HepG2 (cell line): ENCODE data around the gene DAD1. TPM values are rescaled to one million over a fixed set of nuclear protein-coding genes. Genes with fewer than 3 reads are reported as not detected.

ENCODE experiments used
- ARNT2 ChIP-seq: sonication (generic); formaldehyde crosslinking; IDR thresholded peaks from 2 replicates; pipeline ENCODE4 v1.8.0; 2022; ENCODE audit warnings: mild to moderate bottlenecking, low read depth, missing genetic modification reagents, moderate library complexity
- CBX2 ChIP-seq, 2 experiments: fragments of 200-600 bp in 1 of 2; sonication (generic); formaldehyde crosslinking in 1 of 2; IDR thresholded peaks; 2 replicates each; pipeline versions ENCODE4 v1.7.0 to v1.8.1; 2018 to 2022; ENCODE audit warnings: low read depth in 2 of 2, low read length in 1 of 2, mild to moderate bottlenecking in 1 of 2, missing genetic modification reagents in 1 of 2
- CC2D1A ChIP-seq: sonication (generic); formaldehyde crosslinking; IDR thresholded peaks from 2 replicates; pipeline ENCODE4 v1.8.1; 2023; ENCODE audit warnings: mild to moderate bottlenecking, missing genetic modification reagents
- HES4 ChIP-seq: sonication (generic); formaldehyde crosslinking; IDR thresholded peaks from 2 replicates; pipeline ENCODE4 v1.9.0; 2021; ENCODE audit warnings: mild to moderate bottlenecking, missing genetic modification reagents, borderline replicate concordance
- HNRNPK ChIP-seq: fragments of 200-400 bp; formaldehyde crosslinking; IDR thresholded peaks from 2 replicates; pipeline ENCODE4 v1.6.1; 2018; ENCODE audit warnings: low read length, low read depth, moderate library complexity, mild to moderate bottlenecking; ENCODE audit not compliant: poor library complexity, severe bottlenecking
- JDP2 ChIP-seq: sonication (generic); formaldehyde crosslinking; IDR thresholded peaks from 2 replicates; pipeline ENCODE4 v1.8.1; 2022; ENCODE audit warnings: missing genetic modification reagents, borderline replicate concordance
- MIER3 ChIP-seq: IDR thresholded peaks from 2 replicates; pipeline ENCODE4 v1.6.1; 2016; ENCODE audit warnings: missing compliant biosample characterization, borderline replicate concordance
- NFRKB ChIP-seq: fragments of 450-650 bp; IDR thresholded peaks from 2 replicates; pipeline ENCODE4 v1.6.1; 2017
- PRMT3 ChIP-seq: sonication (generic); formaldehyde crosslinking; IDR thresholded peaks from 2 replicates; pipeline ENCODE4 v1.8.1; 2022; ENCODE audit warnings: low read depth, mild to moderate bottlenecking, moderate library complexity, missing genetic modification reagents, borderline replicate concordance
- RXRB ChIP-seq: IDR thresholded peaks from 2 replicates; pipeline ENCODE4 v1.6.1; 2016; ENCODE audit warnings: borderline replicate concordance, missing genetic modification reagents, missing compliant biosample characterization
- TCF7 ChIP-seq: sonication (generic); IDR thresholded peaks from 2 replicates; pipeline ENCODE4 v1.6.1; 2016; ENCODE audit warnings: antibody characterized with exemption, low read depth
- TGIF2 ChIP-seq: IDR thresholded peaks from 2 replicates; pipeline ENCODE4 v1.6.1; 2016; ENCODE audit warnings: control low read depth, missing compliant biosample characterization
- ZNF83 ChIP-seq: sonication (generic); formaldehyde crosslinking; IDR thresholded peaks from 2 replicates; pipeline ENCODE4 v1.4.0; 2020; ENCODE audit warnings: missing genetic modification reagents, mild to moderate bottlenecking, borderline replicate concordance
- ZSCAN12 ChIP-seq: sonication (generic); formaldehyde crosslinking; IDR thresholded peaks from 2 replicates; pipeline ENCODE4 v1.9.0; 2021; ENCODE audit warnings: mild to moderate bottlenecking, missing genetic modification reagents
- polyA plus RNA-seq, 8 experiments: library from polyadenylated mRNA; depleted of rRNA in 3 of 8; stranded (reverse) in 7 of 8; unstranded in 1 of 8; fragments of >200 nt; fragmentation: Illumina TruSeq in 4 of 8; extraction: Trizol in 4 of 8; gene quantifications; 2 replicates each; pipeline versions ENCODE4 v1.2.1 to v1.2.3, GENCODE V29; 2011 to 2016; ENCODE audit warnings: low read depth in 4 of 8, missing spikeins in 1 of 8, mixed read lengths in 1 of 8; ENCODE audit not compliant: insufficient read depth in 1 of 8
- total RNA-seq, 5 experiments: library from RNA; depleted of rRNA; stranded (reverse); fragments of >200 nt; fragmentation: Illumina TruSeq; extraction: Trizol; gene quantifications; 2 replicates each; pipeline ENCODE4 v1.2.3, GENCODE V29; 2016; ENCODE audit warnings: low read depth in 1 of 5
- TF ChIP-seq, protein P1 (sequence below): IDR thresholded peaks from 2 replicates; pipeline ENCODE4 v1.6.1; 2016; ENCODE audit warnings: low read depth, borderline replicate concordance
- TF ChIP-seq, protein P2 (sequence below): sonication (generic); formaldehyde crosslinking; IDR thresholded peaks from 2 replicates; pipeline ENCODE4 v1.4.0; 2020; ENCODE audit warnings: missing genetic modification reagents, borderline replicate concordance
- TF ChIP-seq, protein P3 (sequence below): IDR thresholded peaks from 2 replicates; pipeline ENCODE4 v1.6.1; 2016
- TF ChIP-seq, protein P4 (sequence below): sonication (generic); formaldehyde crosslinking; IDR thresholded peaks from 2 replicates; pipeline ENCODE4 v1.4.0; 2020; ENCODE audit warnings: missing genetic modification reagents, borderline replicate concordance
- TF ChIP-seq, protein P5 (sequence below): sonication (generic); formaldehyde crosslinking; IDR thresholded peaks from 2 replicates; pipeline ENCODE4 v1.5.1; 2020; ENCODE audit warnings: mild to moderate bottlenecking, missing genetic modification reagents, borderline replicate concordance
- TF ChIP-seq, protein P6 (sequence below): sonication (generic); formaldehyde crosslinking; IDR thresholded peaks from 2 replicates; pipeline ENCODE4 v1.4.0; 2020; ENCODE audit warnings: missing genetic modification reagents

DAD1 gene
- total and polyA plus RNA-seq, 2 of the 13 experiments (the other 11 are each of a cell fraction or from before 2014, with no cell fraction given), result 558 to 626 TPM

DNA sequence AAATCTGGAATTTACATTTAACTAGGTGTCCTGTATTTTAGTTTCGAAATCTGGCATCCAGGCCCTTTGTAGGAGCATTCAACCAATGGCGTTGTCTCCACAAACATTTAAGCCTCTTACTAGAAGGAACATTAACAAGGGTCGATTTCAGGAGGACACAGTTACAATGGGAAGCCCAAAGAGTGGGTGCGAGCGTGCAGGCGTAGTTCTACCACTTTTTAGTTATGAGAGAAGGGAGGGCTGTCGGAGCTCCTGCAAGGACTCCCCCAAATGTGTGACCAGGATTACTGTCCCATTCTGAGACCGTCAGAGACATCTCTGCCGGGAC is 8.7 kb upstream of the DAD1 start (continued):
- TF ChIP-seq HES4 (CRISPR knock-in tag) (no peak), CBX2 (IDR thresholded peaks at IDR 0.05; ENCODE audit: low read depth, low read length) (no peak), CBX2 (CRISPR knock-in tag; IDR thresholded peaks at IDR 0.05; ENCODE audit: low read depth) (no peak), JDP2 (CRISPR knock-in tag) (no peak), MIER3 (CRISPR knock-in tag) (no peak), NFRKB (no peak), CC2D1A (CRISPR knock-in tag) (0 out of 2 replicates have a peak, but pooled peaks have one; percentile 68), ARNT2 (CRISPR knock-in tag) (peak; percentile 16; the same call in 1 of the 2 replicates), ZNF83 (CRISPR knock-in tag) (no peak), RXRB (CRISPR knock-in tag) (no peak), ZSCAN12 (no peak), PRMT3 (no peak), HNRNPK (no peak), TGIF2 (CRISPR knock-in tag) (no peak), TCF7 (no peak)
- TF ChIP-seq, protein P1, sequence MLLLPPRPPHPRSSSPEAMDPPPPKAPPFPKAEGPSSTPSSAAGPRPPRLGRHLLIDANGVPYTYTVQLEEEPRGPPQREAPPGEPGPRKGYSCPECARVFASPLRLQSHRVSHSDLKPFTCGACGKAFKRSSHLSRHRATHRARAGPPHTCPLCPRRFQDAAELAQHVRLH (CRISPR knock-in tag), result no peak
- TF ChIP-seq, protein P2, sequence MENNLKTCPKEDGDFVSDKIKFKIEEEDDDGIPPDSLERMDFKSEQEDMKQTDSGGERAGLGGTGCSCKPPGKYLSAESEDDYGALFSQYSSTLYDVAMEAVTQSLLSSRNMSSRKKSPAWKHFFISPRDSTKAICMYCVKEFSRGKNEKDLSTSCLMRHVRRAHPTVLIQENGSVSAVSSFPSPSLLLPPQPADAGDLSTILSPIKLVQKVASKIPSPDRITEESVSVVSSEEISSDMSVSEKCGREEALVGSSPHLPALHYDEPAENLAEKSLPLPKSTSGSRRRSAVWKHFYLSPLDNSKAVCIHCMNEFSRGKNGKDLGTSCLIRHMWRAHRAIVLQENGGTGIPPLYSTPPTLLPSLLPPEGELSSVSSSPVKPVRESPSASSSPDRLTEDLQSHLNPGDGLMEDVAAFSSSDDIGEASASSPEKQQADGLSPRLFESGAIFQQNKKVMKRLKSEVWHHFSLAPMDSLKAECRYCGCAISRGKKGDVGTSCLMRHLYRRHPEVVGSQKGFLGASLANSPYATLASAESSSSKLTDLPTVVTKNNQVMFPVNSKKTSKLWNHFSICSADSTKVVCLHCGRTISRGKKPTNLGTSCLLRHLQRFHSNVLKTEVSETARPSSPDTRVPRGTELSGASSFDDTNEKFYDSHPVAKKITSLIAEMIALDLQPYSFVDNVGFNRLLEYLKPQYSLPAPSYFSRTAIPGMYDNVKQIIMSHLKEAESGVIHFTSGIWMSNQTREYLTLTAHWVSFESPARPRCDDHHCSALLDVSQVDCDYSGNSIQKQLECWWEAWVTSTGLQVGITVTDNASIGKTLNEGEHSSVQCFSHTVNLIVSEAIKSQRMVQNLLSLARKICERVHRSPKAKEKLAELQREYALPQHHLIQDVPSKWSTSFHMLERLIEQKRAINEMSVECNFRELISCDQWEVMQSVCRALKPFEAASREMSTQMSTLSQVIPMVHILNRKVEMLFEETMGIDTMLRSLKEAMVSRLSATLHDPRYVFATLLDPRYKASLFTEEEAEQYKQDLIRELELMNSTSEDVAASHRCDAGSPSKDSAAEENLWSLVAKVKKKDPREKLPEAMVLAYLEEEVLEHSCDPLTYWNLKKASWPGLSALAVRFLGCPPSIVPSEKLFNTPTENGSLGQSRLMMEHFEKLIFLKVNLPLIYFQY (CRISPR knock-in tag), result no peak
- TF ChIP-seq, protein P3, sequence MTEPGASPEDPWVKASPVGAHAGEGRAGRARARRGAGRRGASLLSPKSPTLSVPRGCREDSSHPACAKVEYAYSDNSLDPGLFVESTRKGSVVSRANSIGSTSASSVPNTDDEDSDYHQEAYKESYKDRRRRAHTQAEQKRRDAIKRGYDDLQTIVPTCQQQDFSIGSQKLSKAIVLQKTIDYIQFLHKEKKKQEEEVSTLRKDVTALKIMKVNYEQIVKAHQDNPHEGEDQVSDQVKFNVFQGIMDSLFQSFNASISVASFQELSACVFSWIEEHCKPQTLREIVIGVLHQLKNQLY, result no peak
- TF ChIP-seq, protein P4, sequence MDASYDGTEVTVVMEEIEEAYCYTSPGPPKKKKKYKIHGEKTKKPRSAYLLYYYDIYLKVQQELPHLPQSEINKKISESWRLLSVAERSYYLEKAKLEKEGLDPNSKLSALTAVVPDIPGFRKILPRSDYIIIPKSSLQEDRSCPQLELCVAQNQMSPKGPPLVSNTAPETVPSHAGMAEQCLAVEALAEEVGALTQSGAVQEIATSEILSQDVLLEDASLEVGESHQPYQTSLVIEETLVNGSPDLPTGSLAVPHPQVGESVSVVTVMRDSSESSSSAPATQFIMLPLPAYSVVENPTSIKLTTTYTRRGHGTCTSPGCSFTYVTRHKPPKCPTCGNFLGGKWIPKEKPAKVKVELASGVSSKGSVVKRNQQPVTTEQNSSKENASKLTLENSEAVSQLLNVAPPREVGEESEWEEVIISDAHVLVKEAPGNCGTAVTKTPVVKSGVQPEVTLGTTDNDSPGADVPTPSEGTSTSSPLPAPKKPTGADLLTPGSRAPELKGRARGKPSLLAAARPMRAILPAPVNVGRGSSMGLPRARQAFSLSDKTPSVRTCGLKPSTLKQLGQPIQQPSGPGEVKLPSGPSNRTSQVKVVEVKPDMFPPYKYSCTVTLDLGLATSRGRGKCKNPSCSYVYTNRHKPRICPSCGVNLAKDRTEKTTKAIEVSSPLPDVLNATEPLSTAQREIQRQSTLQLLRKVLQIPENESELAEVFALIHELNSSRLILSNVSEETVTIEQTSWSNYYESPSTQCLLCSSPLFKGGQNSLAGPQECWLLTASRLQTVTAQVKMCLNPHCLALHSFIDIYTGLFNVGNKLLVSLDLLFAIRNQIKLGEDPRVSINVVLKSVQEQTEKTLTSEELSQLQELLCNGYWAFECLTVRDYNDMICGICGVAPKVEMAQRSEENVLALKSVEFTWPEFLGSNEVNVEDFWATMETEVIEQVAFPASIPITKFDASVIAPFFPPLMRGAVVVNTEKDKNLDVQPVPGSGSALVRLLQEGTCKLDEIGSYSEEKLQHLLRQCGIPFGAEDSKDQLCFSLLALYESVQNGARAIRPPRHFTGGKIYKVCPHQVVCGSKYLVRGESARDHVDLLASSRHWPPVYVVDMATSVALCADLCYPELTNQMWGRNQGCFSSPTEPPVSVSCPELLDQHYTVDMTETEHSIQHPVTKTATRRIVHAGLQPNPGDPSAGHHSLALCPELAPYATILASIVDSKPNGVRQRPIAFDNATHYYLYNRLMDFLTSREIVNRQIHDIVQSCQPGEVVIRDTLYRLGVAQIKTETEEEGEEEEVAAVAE, result no peak
- TF ChIP-seq, protein P5, sequence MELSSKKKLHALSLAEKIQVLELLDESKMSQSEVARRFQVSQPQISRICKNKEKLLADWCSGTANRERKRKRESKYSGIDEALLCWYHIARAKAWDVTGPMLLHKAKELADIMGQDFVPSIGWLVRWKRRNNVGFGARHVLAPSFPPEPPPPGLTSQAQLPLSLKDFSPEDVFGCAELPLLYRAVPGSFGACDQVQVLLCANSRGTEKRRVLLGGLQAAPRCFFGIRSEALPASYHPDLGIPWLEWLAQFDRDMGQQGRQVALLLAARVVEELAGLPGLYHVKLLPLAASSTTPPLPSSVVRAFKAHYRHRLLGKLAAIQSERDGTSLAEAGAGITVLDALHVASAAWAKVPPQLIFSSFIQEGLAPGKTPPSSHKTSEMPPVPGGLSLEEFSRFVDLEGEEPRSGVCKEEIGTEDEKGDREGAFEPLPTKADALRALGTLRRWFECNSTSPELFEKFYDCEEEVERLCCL (CRISPR knock-in tag), result no peak
- TF ChIP-seq, protein P6, sequence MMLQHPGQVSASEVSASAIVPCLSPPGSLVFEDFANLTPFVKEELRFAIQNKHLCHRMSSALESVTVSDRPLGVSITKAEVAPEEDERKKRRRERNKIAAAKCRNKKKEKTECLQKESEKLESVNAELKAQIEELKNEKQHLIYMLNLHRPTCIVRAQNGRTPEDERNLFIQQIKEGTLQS (CRISPR knock-in tag), result no peak
